Lung (tissue), 16 donors: ENCODE results near the gene KRTAP1-1. TPM values are rescaled to one million over a fixed set of nuclear protein-coding genes. Genes with fewer than 3 reads are reported as not detected.
"Not testable (repeated sequence)": the region's sequence is repeated elsewhere in the genome, so short reads cannot be mapped to it uniquely, and the experiment has no call there.

Experiments used
- ATAC-seq: fragments of 200-7000 bp; cut with Tn5 transposase; one replicate; pipeline ENCODE4 v1.9.1; 2020; ENCODE audit warnings: moderate number of reproducible peaks; ENCODE audit not compliant: insufficient read depth, low FRiP score
- DNase-seq, 3 donors: peaks; one replicate each; pipeline ENCODE4 v3.0.0-alpha.2; 2013 to 2017
- H3K27ac ChIP-seq, 2 donors: one replicate each; pipeline ENCODE4 v1.5.1; 2013; ENCODE audit warnings: mild to moderate bottlenecking in 2 of 2, moderate library complexity in 2 of 2, control low read depth in 1 of 2, inconsistent platforms in 1 of 2, low read depth in 1 of 2, low read length in 1 of 2
- H3K27me3 ChIP-seq, 3 donors: one replicate each; pipeline ENCODE4 v1.5.1; 2013; ENCODE audit warnings: low read length in 2 of 3; ENCODE audit not compliant: control insufficient read depth in 3 of 3, insufficient read depth in 3 of 3
- H3K36me3 ChIP-seq, 4 donors: one replicate each; pipeline ENCODE4 v1.5.1; 2013; ENCODE audit warnings: low read length in 4 of 4, mild to moderate bottlenecking in 1 of 4, moderate library complexity in 1 of 4; ENCODE audit not compliant: control insufficient read depth in 4 of 4, insufficient read depth in 4 of 4
- H3K4me1 ChIP-seq, 5 donors: one replicate each; pipeline ENCODE4 v1.5.1; 2013; ENCODE audit warnings: low read length in 5 of 5, mild to moderate bottlenecking in 2 of 5, moderate library complexity in 1 of 5; ENCODE audit not compliant: control insufficient read depth in 5 of 5, insufficient read depth in 5 of 5
- H3K4me3 ChIP-seq: one replicate; pipeline ENCODE4 v1.5.1; 2013; ENCODE audit warnings: mild to moderate bottlenecking, control low read depth, moderate library complexity
- H3K9ac ChIP-seq, 2 donors: one replicate each; pipeline ENCODE4 v1.5.1; 2013; ENCODE audit warnings: low read length in 2 of 2, control low read depth in 1 of 2; ENCODE audit not compliant: insufficient read depth in 1 of 2
- H3K9me3 ChIP-seq, 4 donors: one replicate each; pipeline ENCODE4 v1.5.1; 2013; ENCODE audit warnings: low read length in 3 of 4, mild to moderate bottlenecking in 1 of 4, moderate library complexity in 1 of 4; ENCODE audit not compliant: control insufficient read depth in 4 of 4, insufficient read depth in 3 of 4
- WGBS, 2 donors: extraction: QIAGEN DNeasy Blood & Tissue Kit; methylation state at CpG; one replicate each; pipeline ENCODE4 v1.1.7; 2013; 5-methylcytosine and 5-hydroxymethylcytosine counted together
- long read RNA-seq, 5 donors: transcript quantifications; one replicate each; lab custom pipeline, GENCODE V29; 2026
- polyA plus RNA-seq, 2 donors: library from polyadenylated mRNA; stranded (reverse); fragments of 200-250 nt; gene quantifications; one replicate each; pipeline ENCODE4 v1.2.1, GENCODE V29; 2013
- total RNA-seq, 2 donors: library from RNA; depleted of rRNA in 1 of 2; stranded (reverse); fragments of >200 nt in 1 of 2; gene quantifications; one replicate each; pipeline ENCODE4 v1.2.1, GENCODE V29; 2014 to 2021
- TF ChIP-seq, protein P1 (sequence below): IDR thresholded peaks from 2 replicates; pipeline ENCODE4 v1.5.1; 2012; ENCODE audit warnings: mild to moderate bottlenecking; ENCODE audit errors: control extremely low read depth, extremely low read depth
- donor health status: control.
- donor health status: control.
- donor health status: Bipolar disorder and iron deficiency.
- donor health status: healthy.
- donor health status: DM: yes; HTN: yes; CAD: no.

KRTAP1-1 gene, protein sequence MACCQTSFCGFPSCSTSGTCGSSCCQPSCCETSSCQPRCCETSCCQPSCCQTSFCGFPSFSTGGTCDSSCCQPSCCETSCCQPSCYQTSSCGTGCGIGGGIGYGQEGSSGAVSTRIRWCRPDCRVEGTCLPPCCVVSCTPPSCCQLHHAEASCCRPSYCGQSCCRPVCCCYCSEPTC
- total RNA-seq (not detected), polyA plus RNA-seq (not detected)
- long read RNA-seq, donor 1, result 0 reads
- long read RNA-seq, donor 2, result 0 reads
- long read RNA-seq, donor 3, result 0 reads
- long read RNA-seq, donor 4, result 0 reads
- long read RNA-seq, donor 5, result 0 reads

DNA sequence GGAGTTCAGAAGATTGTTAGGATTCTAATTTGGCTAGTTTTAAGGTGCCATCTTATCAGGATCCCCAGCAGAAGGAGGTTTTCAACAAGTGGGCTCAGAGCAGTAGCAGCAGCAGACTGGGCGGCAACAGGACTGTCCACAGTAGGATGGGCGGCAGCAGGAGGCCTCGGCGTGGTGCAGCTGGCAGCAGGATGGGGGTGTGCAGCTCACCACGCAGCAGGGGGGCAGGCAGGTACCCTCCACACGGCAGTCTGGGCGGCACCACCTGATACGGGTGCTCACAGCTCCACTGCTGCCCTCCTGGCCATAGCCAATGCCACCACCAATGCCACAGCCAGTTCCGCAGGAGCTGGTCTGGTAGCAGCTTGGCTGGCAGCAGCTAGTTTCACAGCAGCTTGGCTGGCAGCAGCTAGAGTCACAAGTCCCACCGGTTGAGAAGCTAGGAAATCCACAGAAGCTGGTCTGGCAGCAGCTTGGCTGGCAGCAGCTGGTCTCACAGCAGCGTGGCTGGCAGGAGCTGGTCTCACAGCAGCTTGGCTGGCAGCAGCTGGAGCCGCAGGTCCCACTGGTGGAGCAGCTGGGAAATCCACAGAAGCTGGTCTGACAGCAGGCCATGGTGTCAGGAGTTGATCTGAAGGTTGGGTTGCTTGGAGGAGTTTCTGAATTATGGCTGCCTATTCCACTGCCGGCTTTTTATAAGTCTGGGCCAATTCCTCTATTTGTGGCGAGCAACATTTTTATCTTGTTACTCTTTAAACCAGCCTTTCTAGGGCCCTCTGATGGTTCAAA, at the start of gene KRTAP1-1:
Gene KRTAP1-1, minus strand, starts transcription at position 668 of the 789 bp plus-strand sequence. Its CDS starts 53 bp downstream, at position 615.
- H3K4me1 ChIP-seq, H3K36me3 ChIP-seq, H3K9ac ChIP-seq, DNase-seq, H3K4me3 ChIP-seq, H3K27ac ChIP-seq, H3K9me3 ChIP-seq, H3K27me3 ChIP-seq, ATAC-seq: not testable (repeated sequence)
- 75 to 92% methylated on average over 13 to 14 of the region's 14 CpGs for WGBS, 2 donors

DNA sequence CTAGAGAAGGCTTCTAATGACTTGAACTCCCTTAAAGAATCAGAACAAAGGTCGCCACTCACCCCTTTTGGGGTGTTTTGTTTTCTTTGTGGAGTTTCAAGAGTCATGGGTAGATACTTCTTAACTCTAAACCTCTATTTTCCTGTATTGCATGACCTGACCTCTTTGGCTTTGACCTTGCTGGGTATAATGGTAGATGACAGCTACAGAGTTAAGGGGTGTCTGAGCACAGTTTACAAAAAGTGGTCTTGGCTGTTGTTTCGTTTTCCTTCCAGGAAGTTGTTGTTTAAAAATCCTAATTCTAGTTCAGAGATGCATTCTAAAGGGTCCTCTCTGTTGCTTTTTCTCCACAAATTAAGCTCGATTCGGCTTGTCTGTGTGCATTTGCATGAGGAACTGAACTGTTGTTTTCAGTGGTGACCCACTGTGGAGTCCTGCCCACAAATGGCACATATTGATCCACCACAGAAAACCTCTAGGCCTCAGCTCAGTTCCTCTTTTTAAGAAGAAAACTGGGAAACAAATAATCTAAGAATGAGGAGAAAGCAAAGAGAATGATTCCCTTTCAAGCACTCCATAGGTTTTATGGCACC, 47.6 kb upstream of the KRTAP1-1 start:
- not testable (repeated sequence) for H3K9ac ChIP-seq, ATAC-seq
- WGBS, 2 donors, result 43 to 63% methylated on average over 4 of the region's 4 CpGs

DNA sequence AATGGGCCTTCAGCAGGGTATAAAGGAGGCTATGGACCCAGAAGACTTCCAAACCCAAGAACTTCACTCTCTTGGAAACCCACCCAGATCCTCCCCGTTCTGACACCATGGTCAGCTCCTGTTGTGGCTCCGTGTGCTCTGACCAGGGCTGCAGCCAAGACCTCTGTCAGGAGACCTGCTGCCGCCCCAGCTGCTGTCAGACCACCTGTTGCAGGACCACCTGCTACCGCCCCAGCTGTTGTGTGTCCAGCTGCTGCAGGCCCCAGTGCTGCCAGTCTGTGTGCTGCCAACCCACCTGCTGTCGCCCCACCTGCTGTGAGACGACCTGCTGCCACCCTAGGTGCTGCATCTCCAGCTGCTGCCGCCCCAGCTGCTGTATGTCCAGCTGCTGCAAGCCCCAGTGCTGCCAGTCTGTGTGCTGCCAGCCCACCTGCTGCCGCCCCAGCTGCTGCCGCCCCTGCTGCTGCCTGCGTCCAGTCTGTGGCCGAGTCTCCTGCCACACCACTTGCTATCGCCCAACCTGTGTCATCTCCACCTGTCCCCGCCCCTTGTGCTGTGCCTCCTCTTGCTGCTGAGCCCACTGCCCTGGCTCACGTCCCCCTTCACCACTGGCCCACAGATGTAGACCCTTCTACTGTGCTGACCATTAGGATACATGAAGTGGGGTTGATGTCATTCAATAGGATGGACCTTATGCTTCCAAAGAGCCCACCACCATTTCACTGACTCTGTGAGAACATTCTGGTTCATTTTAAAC, 43.0 kb upstream of the KRTAP1-1 start, which contains the start of gene KRTAP4-7:
Gene KRTAP4-7, plus strand, starts transcription at position 51 of the 757 bp plus-strand sequence. Its CDS starts 57 bp downstream, at position 108.
- not testable (repeated sequence) for ATAC-seq, H3K9ac ChIP-seq, H3K27me3 ChIP-seq, H3K36me3 ChIP-seq, H3K27ac ChIP-seq, H3K4me1 ChIP-seq, H3K4me3 ChIP-seq, DNase-seq, H3K9me3 ChIP-seq
- 82 to 93% methylated on average over 14 of the region's 14 CpGs for WGBS, 2 donors

More for the DNA sequence above, 47.6 kb upstream of the KRTAP1-1 start:
- not testable (repeated sequence) for H3K4me3 ChIP-seq, H3K36me3 ChIP-seq, H3K27ac ChIP-seq, H3K27me3 ChIP-seq, H3K4me1 ChIP-seq, H3K9me3 ChIP-seq, DNase-seq

DNA sequence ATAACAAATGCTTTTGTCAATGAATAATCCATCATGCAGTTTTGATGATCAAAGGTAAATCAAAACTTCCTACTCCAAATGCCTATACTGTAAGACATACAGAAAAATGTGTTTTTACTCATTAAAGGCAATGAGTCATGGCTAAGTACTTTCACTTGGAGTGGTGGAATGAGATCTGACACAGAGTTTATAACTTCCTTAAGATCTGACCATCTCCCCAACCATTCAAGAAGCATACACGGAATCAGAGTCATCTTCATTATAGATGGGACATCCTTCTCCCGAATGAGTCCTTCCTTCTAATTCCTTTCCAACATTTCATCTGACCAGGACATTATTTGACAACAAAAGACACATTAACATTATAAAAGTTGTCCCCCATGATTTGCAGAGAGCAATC, 42.2 kb upstream of the KRTAP1-1 start:
- H3K27ac ChIP-seq, H3K9ac ChIP-seq, H3K36me3 ChIP-seq, H3K4me3 ChIP-seq, H3K9me3 ChIP-seq, DNase-seq, ATAC-seq, H3K4me1 ChIP-seq, H3K27me3 ChIP-seq: not testable (repeated sequence)
- 69 to 71% methylated on average over 2 of the region's 2 CpGs for WGBS, 2 donors

DNA sequence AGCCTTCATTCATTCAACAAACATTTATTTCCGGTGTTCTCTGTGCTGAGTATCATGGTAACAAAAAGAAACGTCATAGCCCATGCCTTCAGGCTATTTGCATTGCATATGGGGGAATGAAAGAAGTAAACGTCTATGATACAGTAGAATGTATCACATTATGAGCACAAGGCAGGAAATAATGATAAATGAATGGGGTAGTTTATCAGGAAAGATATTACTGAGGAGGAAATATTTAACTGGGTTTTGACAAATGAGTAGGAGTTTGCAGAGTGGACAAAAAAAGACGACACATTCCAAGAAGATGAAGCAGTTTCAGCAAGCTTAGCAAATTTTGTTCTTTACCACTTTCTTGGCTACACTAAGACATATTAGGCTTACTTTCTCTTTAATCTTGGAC, 41.4 kb upstream of the KRTAP1-1 start:
- Histone ChIP-seq H3K9ac (no peak overlapping the region), H3K36me3 (no peaks in the 10 kb centered on the region), H3K27me3 (no peaks in the 10 kb centered on the region), H3K9me3 (no peaks in the 10 kb centered on the region), H3K4me3 (no peak overlapping the region), H3K27ac (no peak overlapping the region), H3K4me1 (no peaks in the 10 kb centered on the region)
- ATAC-seq, result no peak
- TF ChIP-seq, protein P1, sequence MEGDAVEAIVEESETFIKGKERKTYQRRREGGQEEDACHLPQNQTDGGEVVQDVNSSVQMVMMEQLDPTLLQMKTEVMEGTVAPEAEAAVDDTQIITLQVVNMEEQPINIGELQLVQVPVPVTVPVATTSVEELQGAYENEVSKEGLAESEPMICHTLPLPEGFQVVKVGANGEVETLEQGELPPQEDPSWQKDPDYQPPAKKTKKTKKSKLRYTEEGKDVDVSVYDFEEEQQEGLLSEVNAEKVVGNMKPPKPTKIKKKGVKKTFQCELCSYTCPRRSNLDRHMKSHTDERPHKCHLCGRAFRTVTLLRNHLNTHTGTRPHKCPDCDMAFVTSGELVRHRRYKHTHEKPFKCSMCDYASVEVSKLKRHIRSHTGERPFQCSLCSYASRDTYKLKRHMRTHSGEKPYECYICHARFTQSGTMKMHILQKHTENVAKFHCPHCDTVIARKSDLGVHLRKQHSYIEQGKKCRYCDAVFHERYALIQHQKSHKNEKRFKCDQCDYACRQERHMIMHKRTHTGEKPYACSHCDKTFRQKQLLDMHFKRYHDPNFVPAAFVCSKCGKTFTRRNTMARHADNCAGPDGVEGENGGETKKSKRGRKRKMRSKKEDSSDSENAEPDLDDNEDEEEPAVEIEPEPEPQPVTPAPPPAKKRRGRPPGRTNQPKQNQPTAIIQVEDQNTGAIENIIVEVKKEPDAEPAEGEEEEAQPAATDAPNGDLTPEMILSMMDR, result no peak
- DNase-seq, result no peak
- WGBS, 2 donors, result 49 to 67% methylated on average over 4 of the region's 4 CpGs
